Osteocyte (in vitro differentiated cells): Measurements from ENCODE around the gene HOPX. TPM values are rescaled to one million over a fixed set of nuclear protein-coding genes. Genes with fewer than 3 reads are reported as not detected.

Experiments
- DNase-seq: peaks from one replicate; pipeline ENCODE4 v3.0.0; 2021; ENCODE audit warnings: mixed read lengths; ENCODE audit not compliant: unreplicated experiment; ENCODE audit errors: extremely low spot score
- H3K27ac Mint-ChIP-seq: one replicate; pipeline ENCODE4 v1.8.0; 2021; ENCODE audit warnings: mild to moderate bottlenecking, mixed read lengths; ENCODE audit not compliant: unreplicated experiment
- H3K27me3 Mint-ChIP-seq: one replicate; pipeline ENCODE4 v1.8.0; 2021; ENCODE audit warnings: mixed read lengths; ENCODE audit not compliant: unreplicated experiment
- H3K36me3 Mint-ChIP-seq: one replicate; pipeline ENCODE4 v1.8.0; 2021; ENCODE audit warnings: mixed read lengths; ENCODE audit not compliant: unreplicated experiment
- H3K4me1 Mint-ChIP-seq: one replicate; pipeline ENCODE4 v1.8.0; 2021; ENCODE audit warnings: mixed read lengths; ENCODE audit not compliant: unreplicated experiment
- H3K4me3 Mint-ChIP-seq: one replicate; pipeline ENCODE4 v1.8.0; 2021; ENCODE audit warnings: mild to moderate bottlenecking, moderate library complexity, mixed read lengths; ENCODE audit not compliant: unreplicated experiment
- H3K9me3 Mint-ChIP-seq: one replicate; pipeline ENCODE4 v1.8.0; 2021; ENCODE audit warnings: mixed read lengths; ENCODE audit not compliant: unreplicated experiment
- total RNA-seq: library from RNA; stranded (reverse); gene quantifications from 2 replicates; pipeline ENCODE4 v1.2.1, GENCODE V29; 2021
- TF ChIP-seq, protein P1 (sequence below): fragments of 200-600 bp; sonication (generic); IDR thresholded peaks from 2 replicates; pipeline ENCODE4 v1.5.0; 2021; ENCODE audit warnings: antibody characterized with exemption, mild to moderate bottlenecking, moderate library complexity

The HOPX gene
- total RNA-seq, 1 donor from 2014 or later, result 0.35 TPM

DNA sequence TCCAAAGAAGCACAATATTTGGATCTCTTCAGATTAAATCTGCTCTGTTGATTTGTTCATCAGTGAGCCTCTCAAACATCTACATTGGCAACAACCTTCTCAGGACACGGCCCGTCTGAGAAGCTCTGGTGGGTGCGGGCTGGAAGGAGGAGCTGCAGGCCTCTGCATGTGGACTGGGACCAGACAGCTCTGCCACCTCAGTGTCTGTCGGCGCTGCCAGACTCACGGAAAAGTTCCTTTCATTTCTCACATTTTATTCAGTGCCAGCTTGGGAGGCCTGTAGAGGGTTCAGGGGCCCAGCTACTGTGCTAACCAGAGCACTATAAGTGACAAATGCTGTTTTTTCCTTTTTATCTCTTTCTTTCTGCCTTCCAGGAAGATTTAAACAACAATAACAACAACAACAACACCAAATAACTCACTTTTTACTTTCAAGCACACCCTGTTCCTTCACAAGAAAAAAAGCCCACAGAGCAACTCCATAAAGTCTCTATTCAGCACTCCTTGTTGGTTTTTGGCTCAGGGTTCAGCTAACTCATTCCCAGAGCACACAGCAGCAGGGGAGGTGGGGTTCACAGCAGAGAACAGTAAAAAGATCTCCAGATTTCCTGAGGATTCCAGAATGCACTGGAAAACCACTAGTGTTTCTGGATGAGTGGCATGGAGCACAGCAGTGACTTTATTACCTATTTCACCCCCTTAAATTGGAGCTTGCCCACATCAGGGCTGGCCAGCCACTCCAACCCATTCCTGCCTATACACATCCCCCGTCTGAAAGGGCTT is 23.2 kb upstream of the HOPX start:
- Mint-ChIP-seq H3K27me3 (peaks cover 30% of the 10 kb centered on the region), H3K4me3 (no peak overlapping the region), H3K36me3 (no peaks in the 10 kb centered on the region), H3K4me1 (no peaks in the 10 kb centered on the region), H3K9me3 (no peaks in the 10 kb centered on the region), H3K27ac (no peak overlapping the region)
- no peak for DNase-seq
- TF ChIP-seq, protein P1, sequence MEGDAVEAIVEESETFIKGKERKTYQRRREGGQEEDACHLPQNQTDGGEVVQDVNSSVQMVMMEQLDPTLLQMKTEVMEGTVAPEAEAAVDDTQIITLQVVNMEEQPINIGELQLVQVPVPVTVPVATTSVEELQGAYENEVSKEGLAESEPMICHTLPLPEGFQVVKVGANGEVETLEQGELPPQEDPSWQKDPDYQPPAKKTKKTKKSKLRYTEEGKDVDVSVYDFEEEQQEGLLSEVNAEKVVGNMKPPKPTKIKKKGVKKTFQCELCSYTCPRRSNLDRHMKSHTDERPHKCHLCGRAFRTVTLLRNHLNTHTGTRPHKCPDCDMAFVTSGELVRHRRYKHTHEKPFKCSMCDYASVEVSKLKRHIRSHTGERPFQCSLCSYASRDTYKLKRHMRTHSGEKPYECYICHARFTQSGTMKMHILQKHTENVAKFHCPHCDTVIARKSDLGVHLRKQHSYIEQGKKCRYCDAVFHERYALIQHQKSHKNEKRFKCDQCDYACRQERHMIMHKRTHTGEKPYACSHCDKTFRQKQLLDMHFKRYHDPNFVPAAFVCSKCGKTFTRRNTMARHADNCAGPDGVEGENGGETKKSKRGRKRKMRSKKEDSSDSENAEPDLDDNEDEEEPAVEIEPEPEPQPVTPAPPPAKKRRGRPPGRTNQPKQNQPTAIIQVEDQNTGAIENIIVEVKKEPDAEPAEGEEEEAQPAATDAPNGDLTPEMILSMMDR, result no peak

DNA sequence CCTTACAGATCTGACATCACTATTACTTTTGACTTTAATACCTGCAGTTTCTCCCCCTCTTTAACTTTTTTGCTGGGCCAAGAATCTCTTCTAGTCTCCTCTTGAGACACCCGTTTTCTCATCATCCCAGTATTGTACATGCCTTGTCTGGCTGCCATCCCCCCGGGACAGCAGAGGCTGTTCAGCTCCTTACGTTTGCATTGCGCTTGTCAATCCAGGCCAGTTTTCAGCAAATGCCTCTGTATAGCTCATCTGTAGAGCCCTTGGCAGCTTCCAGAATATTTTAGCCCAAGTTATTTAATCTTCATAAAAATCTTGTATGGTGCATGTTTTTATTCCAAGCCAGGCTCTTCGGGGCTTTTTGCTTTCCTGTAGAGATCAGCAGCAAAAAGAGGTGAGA is 22.3 kb upstream of the HOPX start:
- no peak overlapping the region for H3K27ac Mint-ChIP-seq
- DNase-seq, result no peak
- peaks cover 30% of the 10 kb centered on the region for H3K27me3 Mint-ChIP-seq
- TF ChIP-seq, protein P1, result no peak
- no peak overlapping the region for H3K4me3 Mint-ChIP-seq
- no peaks in the 10 kb centered on the region for H3K4me1 Mint-ChIP-seq
- no peaks in the 10 kb centered on the region for H3K36me3 Mint-ChIP-seq
- no peaks in the 10 kb centered on the region for H3K9me3 Mint-ChIP-seq

DNA sequence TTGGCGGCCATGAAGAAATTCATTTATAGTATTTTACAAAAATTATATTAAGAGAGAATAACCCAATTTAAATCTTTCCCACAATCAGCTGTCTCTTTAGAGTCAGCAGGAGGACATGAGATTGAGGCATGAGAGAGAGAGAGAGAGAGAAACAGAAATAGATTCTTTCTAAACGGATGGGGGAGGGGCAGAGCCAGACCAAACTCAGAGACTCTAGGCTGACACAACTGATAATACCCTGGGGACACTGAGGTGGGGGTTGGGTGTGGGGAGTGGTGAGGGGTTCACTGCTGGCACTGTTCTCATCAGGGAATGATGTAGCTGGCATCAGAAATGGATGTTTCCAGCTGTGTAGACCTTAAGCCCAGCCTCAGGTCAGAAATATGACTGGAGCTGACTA is 20.5 kb upstream of the HOPX start:
- Mint-ChIP-seq H3K27ac (no peak overlapping the region), H3K9me3 (no peaks in the 10 kb centered on the region), H3K4me1 (no peaks in the 10 kb centered on the region), H3K36me3 (no peaks in the 10 kb centered on the region), H3K4me3 (no peak overlapping the region), H3K27me3 (peaks cover 31% of the 10 kb centered on the region)
- DNase-seq, result no peak
- TF ChIP-seq, protein P1, result no peak

DNA sequence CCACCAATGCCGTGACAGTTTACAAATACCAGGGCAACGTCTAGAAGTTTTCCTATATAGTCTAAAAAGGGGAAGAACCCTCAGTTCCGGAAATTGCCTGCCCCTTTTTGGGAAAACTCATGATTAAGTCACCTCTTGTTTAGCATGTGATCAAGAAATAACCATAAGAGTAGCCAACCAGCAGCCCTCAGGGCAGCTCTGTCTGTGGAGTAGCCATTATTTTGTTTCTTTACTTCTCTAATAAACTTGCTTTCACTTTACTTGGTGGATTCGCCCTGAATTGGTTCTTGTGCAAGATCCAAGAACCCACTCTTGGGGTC is 20.0 kb upstream of the HOPX start:
- Mint-ChIP-seq H3K4me1 (no peaks in the 10 kb centered on the region), H3K27ac (no peak overlapping the region)

DNA sequence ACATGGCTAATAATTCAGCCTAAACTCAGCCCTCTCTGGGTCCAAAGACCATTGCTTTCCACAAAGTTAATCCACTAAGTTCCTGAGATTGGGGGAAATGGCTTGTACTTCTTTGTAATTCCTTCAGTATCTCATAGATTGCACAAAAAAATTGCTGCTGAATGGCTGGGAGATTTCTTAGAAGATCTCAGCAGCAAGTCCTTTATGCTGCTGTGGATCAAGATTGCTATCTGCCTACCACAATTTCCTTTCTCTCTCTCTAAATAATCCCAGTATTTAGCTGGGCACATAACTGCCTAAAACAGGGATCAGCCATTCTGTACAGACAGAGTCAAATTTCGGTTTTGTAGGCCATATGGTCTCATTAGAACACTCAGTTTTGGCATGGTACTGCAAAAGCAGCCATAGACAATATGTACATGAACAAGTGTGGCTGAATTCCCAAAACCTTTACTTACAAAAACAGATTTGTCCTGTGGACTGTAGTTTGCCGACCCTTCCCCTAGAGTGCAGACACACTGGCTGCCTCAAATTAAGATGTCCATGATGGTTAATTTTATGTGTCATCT is 18.5 kb upstream of the HOPX start:
- no peak overlapping the region for H3K27ac Mint-ChIP-seq
- no peaks in the 10 kb centered on the region for H3K36me3 Mint-ChIP-seq
- no peaks in the 10 kb centered on the region for H3K9me3 Mint-ChIP-seq
- no peaks in the 10 kb centered on the region for H3K4me1 Mint-ChIP-seq
- H3K4me3 Mint-ChIP-seq, result no peak overlapping the region
- DNase-seq, result no peak
- TF ChIP-seq, protein P1, result no peak
- peaks cover 34% of the 10 kb centered on the region for H3K27me3 Mint-ChIP-seq

More for the DNA sequence above, 20.0 kb upstream of the HOPX start:
- no peaks in the 10 kb centered on the region for H3K9me3 Mint-ChIP-seq
- H3K36me3 Mint-ChIP-seq, result no peaks in the 10 kb centered on the region
- peaks cover 31% of the 10 kb centered on the region for H3K27me3 Mint-ChIP-seq
- TF ChIP-seq, protein P1, result no peak
- H3K4me3 Mint-ChIP-seq, result no peak overlapping the region
- DNase-seq, result no peak
